Mesenchymal stem cell (in vitro differentiated cells and primary cell): ENCODE measurements around the gene INPP5A.

Experiments used
- DNase-seq: peaks from one replicate; pipeline ENCODE4 v3.0.0-alpha.2; 2013
- H2AFZ ChIP-seq: one replicate; pipeline ENCODE4 v1.6.1; 2013; ENCODE audit warnings: low read depth, mild to moderate bottlenecking, control low read depth, inconsistent platforms, low read length, moderate library complexity
- H2AK5ac ChIP-seq: 2 replicates; pipeline ENCODE4 v1.6.1; 2013; ENCODE audit warnings: low read length, moderate library complexity, mild to moderate bottlenecking, inconsistent platforms; ENCODE audit not compliant: severe bottlenecking
- H2BK120ac ChIP-seq: one replicate; pipeline ENCODE4 v1.6.1; 2013; ENCODE audit warnings: low read depth, mild to moderate bottlenecking, inconsistent platforms, low read length, moderate library complexity
- H2BK12ac ChIP-seq, 2 experiments: one replicate each; pipeline ENCODE4 v1.6.1; 2013; ENCODE audit warnings: inconsistent platforms in 2 of 2, low read length in 2 of 2, mild to moderate bottlenecking in 2 of 2, moderate library complexity in 2 of 2, control low read depth in 1 of 2
- H2BK15ac ChIP-seq: one replicate; pipeline ENCODE4 v1.6.1; 2013; ENCODE audit warnings: mild to moderate bottlenecking, low read depth, inconsistent platforms; ENCODE audit not compliant: poor library complexity, severe bottlenecking
- H2BK5ac ChIP-seq: 2 replicates; pipeline ENCODE4 v1.6.1; 2013; ENCODE audit warnings: low read depth, mild to moderate bottlenecking, low read length, control low read depth, inconsistent platforms; ENCODE audit not compliant: poor library complexity, severe bottlenecking
- H3K14ac ChIP-seq, 2 experiments: one replicate each; pipeline ENCODE4 v1.6.1; 2013; ENCODE audit warnings: inconsistent platforms in 2 of 2, low read length in 2 of 2, control low read depth in 1 of 2, mild to moderate bottlenecking in 1 of 2, moderate library complexity in 1 of 2
- H3K18ac ChIP-seq, 2 experiments: one replicate each; pipeline ENCODE4 v1.6.1; 2013; ENCODE audit warnings: inconsistent platforms in 2 of 2, low read length in 2 of 2, control low read depth in 1 of 2, low read depth in 1 of 2, mild to moderate bottlenecking in 1 of 2
- H3K23ac ChIP-seq, 2 experiments: one replicate each; pipeline ENCODE4 v1.6.1; 2013; ENCODE audit warnings: inconsistent platforms in 2 of 2, low read length in 2 of 2, mild to moderate bottlenecking in 2 of 2, moderate library complexity in 2 of 2, control low read depth in 1 of 2
- H3K27ac ChIP-seq: 2 replicates; pipeline ENCODE4 v1.5.1; 2013; ENCODE audit warnings: mild to moderate bottlenecking, moderate library complexity, low read length, control low read depth, inconsistent platforms; ENCODE audit not compliant: poor library complexity, severe bottlenecking
- H3K27me3 ChIP-seq, 2 experiments: 2 replicates each; pipeline versions ENCODE4 v1.6.1 to v1.7.0; 2013; ENCODE audit warnings: low read length in 2 of 2, mild to moderate bottlenecking in 2 of 2, moderate library complexity in 2 of 2, control low read depth in 1 of 2, inconsistent platforms in 1 of 2; ENCODE audit not compliant: control insufficient read depth in 1 of 2, insufficient read depth in 1 of 2
- H3K36me3 ChIP-seq, 2 experiments: 2 replicates each; pipeline versions ENCODE4 v1.6.1 to v1.7.0; 2013; ENCODE audit warnings: low read length in 2 of 2, control low read depth in 1 of 2, inconsistent platforms in 1 of 2, low read depth in 1 of 2, mild to moderate bottlenecking in 1 of 2; ENCODE audit not compliant: insufficient read depth in 2 of 2, control insufficient read depth in 1 of 2
- H3K4ac ChIP-seq, 2 experiments: one replicate each; pipeline ENCODE4 v1.6.1; 2013; ENCODE audit warnings: inconsistent platforms in 2 of 2, low read length in 2 of 2, mild to moderate bottlenecking in 2 of 2, moderate library complexity in 2 of 2, control low read depth in 1 of 2, low read depth in 1 of 2
- H3K4me1 ChIP-seq: 2 replicates; pipeline ENCODE4 v1.6.1; 2013; ENCODE audit warnings: low read depth, low read length, control low read depth; ENCODE audit not compliant: control insufficient read depth, insufficient read depth
- H3K4me2 ChIP-seq: 2 replicates; pipeline ENCODE4 v1.6.1; 2013; ENCODE audit warnings: low read length, mild to moderate bottlenecking, inconsistent platforms; ENCODE audit not compliant: poor library complexity, severe bottlenecking
- H3K4me3 ChIP-seq, 2 experiments: 2 replicates each; pipeline versions ENCODE4 v1.5.1 to v1.7.0; 2013; ENCODE audit warnings: low read length in 2 of 2, mild to moderate bottlenecking in 2 of 2, control low read depth in 1 of 2, low read depth in 1 of 2; ENCODE audit not compliant: insufficient read depth in 1 of 2
- H3K79me1 ChIP-seq: replicated peaks from 2 replicates; pipeline ENCODE4 v1.6.1; 2013; ENCODE audit warnings: mild to moderate bottlenecking, control low read depth, low read length, inconsistent platforms; ENCODE audit not compliant: poor library complexity, severe bottlenecking
- H3K9ac ChIP-seq: 2 replicates; pipeline ENCODE4 v1.7.0; 2013; ENCODE audit warnings: mild to moderate bottlenecking, low read length, moderate library complexity
- H3K9me3 ChIP-seq: 2 replicates; pipeline ENCODE4 v1.7.0; 2013; ENCODE audit warnings: mild to moderate bottlenecking, low read length; ENCODE audit not compliant: control insufficient read depth
- H4K8ac ChIP-seq: one replicate; pipeline ENCODE4 v1.6.1; 2013; ENCODE audit warnings: inconsistent platforms, mild to moderate bottlenecking, low read length, moderate library complexity
- H4K91ac ChIP-seq: one replicate; pipeline ENCODE4 v1.6.1; 2013; ENCODE audit warnings: mild to moderate bottlenecking, low read length, inconsistent platforms
- WGBS: methylation state at CpG from one replicate; pipeline ENCODE4 v1.1.7; 2013; ENCODE audit warnings: mixed read lengths; 5-methylcytosine and 5-hydroxymethylcytosine counted together

INPP5A gene

DNA sequence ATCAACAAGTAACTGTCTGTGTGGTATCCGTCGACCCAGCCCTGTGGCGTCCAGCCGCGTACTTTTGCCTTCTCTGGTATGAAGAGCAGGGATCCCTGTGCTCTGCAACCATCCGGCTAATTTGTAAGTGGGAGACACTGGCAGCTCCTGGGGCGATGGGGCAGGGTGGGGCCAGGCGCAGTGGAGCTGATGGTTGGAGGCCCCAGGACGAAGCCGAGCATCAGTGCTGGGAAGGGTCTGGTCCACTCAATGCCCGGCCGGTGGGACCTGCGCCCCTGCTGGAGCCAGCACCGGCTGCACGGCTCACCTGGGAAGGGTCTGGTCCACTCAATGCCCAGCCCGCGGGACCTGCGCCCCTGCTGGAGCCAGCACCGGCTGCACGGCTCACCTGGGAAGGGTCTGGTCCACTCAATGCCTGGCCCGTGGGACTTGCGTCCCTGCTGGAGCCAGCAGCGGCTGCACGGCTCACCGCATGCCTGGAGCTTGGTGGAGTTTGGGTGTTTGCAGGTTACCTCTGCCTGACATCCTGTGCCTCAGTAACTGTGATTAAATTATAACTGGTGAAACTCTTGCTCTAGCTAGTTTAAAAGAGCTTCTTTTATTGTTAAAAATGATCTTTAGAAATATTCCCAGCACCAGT, 152.3 kb downstream of the INPP5A start:
- H2AFZ ChIP-seq, result no peak overlapping the region
- H2BK12ac ChIP-seq, result no peak overlapping the region
- H3K27ac ChIP-seq, result no peak overlapping the region
- peak overlapping the region; percentile 21 for H4K8ac ChIP-seq
- H3K9ac ChIP-seq, result no peak overlapping the region
- no peak overlapping the region for H3K4me3 ChIP-seq
- no peak overlapping the region for H3K18ac ChIP-seq
- no peak overlapping the region for H2BK120ac ChIP-seq
- H3K36me3 ChIP-seq, result peaks cover 12 to 36% of the 10 kb centered on the region in 2 experiments
- H2AK5ac ChIP-seq, result no peak overlapping the region
- no peak overlapping the region for H4K91ac ChIP-seq
- WGBS, result 98% methylated on average over 24 of the region's 25 CpGs
- H3K27me3 ChIP-seq, result no peaks in the 10 kb centered on the region
- no peak overlapping the region for H2BK5ac ChIP-seq
- peaks cover 4% of the 10 kb centered on the region for H3K9me3 ChIP-seq
- no peak for DNase-seq
- H3K4ac ChIP-seq, result no peak overlapping the region
- no peak overlapping the region for H2BK15ac ChIP-seq
- no peak overlapping the region for H3K14ac ChIP-seq
- H3K79me1 ChIP-seq, result peaks cover 41% of the 10 kb centered on the region
- H3K4me2 ChIP-seq, result no peak overlapping the region
- H3K23ac ChIP-seq, result no peak overlapping the region
- peaks cover 23% of the 10 kb centered on the region for H3K4me1 ChIP-seq

DNA sequence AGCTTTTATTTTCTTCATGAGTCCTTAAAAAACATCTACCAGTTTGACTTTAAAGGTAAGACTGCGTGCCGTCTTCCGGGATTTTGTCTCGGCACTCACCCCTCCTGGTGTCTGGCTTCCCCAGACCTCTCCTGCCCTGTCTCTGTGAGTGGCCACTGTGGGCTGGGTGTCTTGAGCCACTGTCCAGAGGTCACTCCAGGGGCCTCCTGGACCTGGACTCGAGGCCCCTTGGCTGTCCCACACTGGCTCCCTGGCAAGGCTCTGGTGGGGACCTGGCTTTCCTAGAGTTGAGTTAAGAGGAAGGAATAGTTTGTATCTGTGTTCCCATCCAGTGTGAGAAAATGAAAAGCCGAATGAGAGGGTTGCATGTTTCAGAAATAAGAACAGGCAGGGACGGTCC, 152.8 kb downstream of the INPP5A start:
- WGBS, result over 99% methylated on average over 7 of the region's 7 CpGs
- no peak overlapping the region for H3K4ac ChIP-seq
- H2BK15ac ChIP-seq, result no peak overlapping the region
- H3K23ac ChIP-seq, result no peak overlapping the region
- no peak overlapping the region for H4K91ac ChIP-seq
- no peak overlapping the region for H2AK5ac ChIP-seq
- H3K4me3 ChIP-seq, result no peak overlapping the region
- H2BK12ac ChIP-seq, result no peak overlapping the region
- H3K36me3 ChIP-seq, result peaks cover 12 to 36% of the 10 kb centered on the region in 2 experiments
- no peaks in the 10 kb centered on the region for H3K27me3 ChIP-seq
- H3K4me1 ChIP-seq, result peaks cover 18% of the 10 kb centered on the region
- H3K9me3 ChIP-seq, result peaks cover 9% of the 10 kb centered on the region
- H2BK120ac ChIP-seq, result no peak overlapping the region
- H4K8ac ChIP-seq, result no peak overlapping the region
- H3K18ac ChIP-seq, result no peak overlapping the region
- H2AFZ ChIP-seq, result no peak overlapping the region
- no peak overlapping the region for H3K27ac ChIP-seq
- H2BK5ac ChIP-seq, result no peak overlapping the region
- DNase-seq, result no peak
- peaks cover 38% of the 10 kb centered on the region for H3K79me1 ChIP-seq
- no peak overlapping the region for H3K14ac ChIP-seq
- no peak overlapping the region for H3K4me2 ChIP-seq
- H3K9ac ChIP-seq, result no peak overlapping the region

DNA sequence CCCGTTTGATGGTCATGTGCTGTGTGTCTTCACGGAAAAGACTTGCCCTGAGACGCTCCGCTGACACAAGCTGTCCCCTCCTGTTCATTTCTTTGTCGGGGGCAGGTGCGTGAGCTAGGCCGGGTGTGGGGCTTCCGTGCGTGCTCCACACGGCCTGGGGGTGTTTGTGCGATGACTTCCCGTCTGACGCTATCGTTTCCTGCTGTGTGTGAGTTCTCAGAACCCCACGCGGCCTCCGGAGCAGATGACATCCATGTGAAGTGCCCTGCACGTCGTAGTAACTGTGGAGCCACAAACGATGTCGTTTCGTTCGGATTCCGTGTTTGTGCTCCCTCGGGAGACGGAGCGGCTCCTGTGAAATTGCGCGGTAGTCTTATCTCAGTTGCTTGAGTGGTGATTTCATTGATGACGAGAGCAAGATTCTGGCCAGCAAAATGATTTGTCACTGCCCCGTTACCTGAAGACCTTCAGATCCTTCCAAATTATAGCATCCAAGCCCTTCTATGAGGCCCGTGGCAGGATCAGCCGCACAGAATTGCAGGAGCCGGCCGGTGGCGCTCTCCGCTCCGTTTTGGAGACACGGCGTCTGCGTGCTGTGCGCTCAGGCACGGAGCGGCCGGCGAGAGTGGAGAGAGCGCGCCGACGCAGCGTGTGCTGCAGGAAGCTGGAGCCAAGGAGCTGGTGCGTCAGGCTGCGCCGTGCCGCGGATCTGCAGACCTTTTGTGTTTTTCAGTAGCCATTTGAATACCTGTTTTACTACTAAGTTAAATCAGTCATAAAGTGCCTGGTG, 153.4 kb downstream of the INPP5A start:
- peak overlapping the region; percentile 40 for H4K91ac ChIP-seq
- no peak overlapping the region for H3K4me3 ChIP-seq
- peaks cover 12% of the 10 kb centered on the region for H3K4me1 ChIP-seq
- H2BK15ac ChIP-seq, result no peak overlapping the region
- H2AK5ac ChIP-seq, result no peak overlapping the region
- no peak overlapping the region for H3K9ac ChIP-seq
- H3K4me2 ChIP-seq, result no peak overlapping the region
- H3K27ac ChIP-seq, result no peak overlapping the region
- no peak overlapping the region for H4K8ac ChIP-seq
- no peak overlapping the region for H2BK120ac ChIP-seq
- peaks cover 38% of the 10 kb centered on the region for H3K79me1 ChIP-seq
- H3K23ac ChIP-seq, result no peak overlapping the region
- 96% methylated on average over 50 of the region's 56 CpGs for WGBS
- peaks cover 11% of the 10 kb centered on the region for H3K9me3 ChIP-seq
- H3K27me3 ChIP-seq, result no peaks in the 10 kb centered on the region
- H2AFZ ChIP-seq, result no peak overlapping the region
- H3K14ac ChIP-seq, result no peak overlapping the region
- H3K18ac ChIP-seq, result no peak overlapping the region
- no peak overlapping the region for H2BK12ac ChIP-seq
- H3K36me3 ChIP-seq, result peaks cover 12 to 36% of the 10 kb centered on the region in 2 experiments
- H2BK5ac ChIP-seq, result no peak overlapping the region
- DNase-seq, result no peak
- H3K4ac ChIP-seq, result no peak overlapping the region

DNA sequence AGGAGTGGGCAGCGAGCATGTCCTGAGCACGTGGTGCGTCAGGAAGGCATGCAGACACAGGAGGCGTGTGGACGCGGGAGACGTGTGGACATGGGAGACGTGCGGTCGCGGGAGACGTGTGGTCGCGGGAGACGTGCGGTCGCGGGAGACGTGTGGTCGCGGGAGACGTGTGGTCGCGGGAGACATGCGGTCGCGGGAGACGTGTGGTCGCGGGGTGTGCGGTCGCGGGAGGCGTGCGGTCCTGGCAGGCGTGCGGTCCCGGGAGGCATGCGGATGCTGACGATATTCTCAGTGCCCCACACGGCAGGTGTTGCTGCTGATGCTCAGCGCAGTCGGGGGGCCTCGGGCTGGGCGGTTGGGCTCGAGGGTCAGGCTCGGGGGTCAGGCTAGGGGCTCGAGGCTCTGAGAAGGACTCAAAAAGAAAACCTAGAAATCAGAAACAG, 154.1 kb downstream of the INPP5A start:
- Histone ChIP-seq H3K4me1 (peaks cover 11% of the 10 kb centered on the region), H4K8ac (no peak overlapping the region), H3K4me2 (no peak overlapping the region), H3K9ac (no peak overlapping the region), H3K23ac (no peak overlapping the region), H2BK15ac (no peak overlapping the region), H3K79me1 (peaks cover 39% of the 10 kb centered on the region), H2AFZ (no peak overlapping the region), H3K4ac (no peak overlapping the region), H3K9me3 (peaks cover 15% of the 10 kb centered on the region), H3K27ac (no peak overlapping the region), H2AK5ac (no peak overlapping the region), H3K27me3 (no peaks in the 10 kb centered on the region), H3K14ac (no peak overlapping the region), H3K4me3 (no peak overlapping the region), H3K18ac (no peak overlapping the region), H2BK12ac (no peak overlapping the region), H3K36me3 (peaks cover 12 to 39% of the 10 kb centered on the region in 2 experiments), H4K91ac (no peak overlapping the region), H2BK5ac (no peak overlapping the region), H2BK120ac (no peak overlapping the region)
- WGBS, result 98% methylated on average over 48 of the region's 48 CpGs
- DNase-seq, result no peak
